ENCODE measurements around the gene TCEAL3. TPM values are rescaled to one million over a fixed set of nuclear protein-coding genes. Genes with fewer than 3 reads are reported as not detected.
"Not testable (repeated sequence)": the region's sequence is repeated elsewhere in the genome, so short reads cannot be mapped to it uniquely, and the experiment has no call there.

TCEAL3 gene
- polyA plus RNA-seq, 1 donor from 2014 or later: 42.5 TPM

DNA sequence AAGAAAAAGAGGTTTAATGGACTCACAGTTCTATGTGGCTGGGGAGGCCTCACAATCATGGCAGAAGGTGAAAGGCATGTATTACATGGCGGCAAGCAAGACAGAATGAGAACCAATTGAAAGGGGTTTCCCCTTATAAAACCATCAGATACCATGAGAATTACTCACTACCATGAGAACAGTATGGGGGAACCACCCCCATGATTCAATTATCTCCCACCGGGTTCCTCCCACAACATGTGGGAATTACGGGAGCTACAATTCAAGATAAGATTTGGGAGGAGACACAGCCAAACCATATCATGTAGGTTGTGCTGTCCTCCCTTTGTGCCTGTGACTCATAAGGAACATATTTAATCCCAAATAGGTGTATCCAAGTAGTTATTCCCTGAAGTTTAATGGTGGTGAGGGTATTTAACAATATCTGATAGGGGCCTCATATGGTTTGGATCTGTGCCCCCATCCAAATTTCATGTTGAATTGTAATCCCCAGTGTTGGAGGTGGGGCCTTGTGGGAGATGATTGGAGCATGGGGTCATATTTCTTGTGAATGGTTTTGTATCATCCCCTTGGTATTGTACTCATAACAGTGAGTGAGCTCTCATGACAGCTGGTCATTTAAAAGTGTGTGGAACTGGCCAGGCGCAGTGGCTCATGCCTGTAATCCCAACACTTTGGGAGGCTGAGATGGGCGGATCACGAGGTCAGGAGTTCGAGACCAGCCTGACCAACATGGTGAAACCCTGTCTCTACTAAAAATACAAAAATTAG, 47.7 kb downstream of the TCEAL3 start:
- not testable (repeated sequence) for H3K27ac ChIP-seq (ENCODE audit: low read length); H3K36me3 ChIP-seq (ENCODE audit: insufficient read depth, low read length); H3F3A ChIP-seq (ENCODE audit: insufficient read depth, low read length, poor library complexity, severe bottlenecking)

DNA sequence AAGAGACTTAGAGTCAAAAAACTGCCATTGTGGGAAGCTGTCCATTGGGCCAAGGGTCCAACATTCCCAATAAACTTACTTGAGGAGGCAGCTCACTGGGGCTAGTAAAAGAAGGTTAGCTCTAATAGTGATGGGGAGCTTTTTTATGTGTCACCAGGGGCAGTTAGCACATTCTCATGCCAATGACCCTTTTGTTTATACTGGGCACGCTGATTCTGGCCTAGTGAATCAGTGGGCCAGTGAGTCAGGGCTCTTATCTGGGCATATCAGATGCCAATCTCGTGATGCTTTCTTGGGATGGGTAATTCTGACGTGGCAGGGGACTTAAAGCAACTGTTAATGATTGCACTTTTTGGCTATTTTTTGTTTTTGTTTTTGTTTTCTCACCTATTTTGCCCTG, 48.9 kb downstream of the TCEAL3 start:
- Histone ChIP-seq H3K27me3 (ENCODE audit: insufficient read depth, low read depth, low read length) (no peaks in the 10 kb centered on the region), H2AFZ (ENCODE audit: low read depth, low read length) (no peak overlapping the region), H3K9me2 (ENCODE audit: insufficient read depth, low read length) (no peaks in the 10 kb centered on the region), H3K9me3 (ENCODE audit: low read length) (no peaks in the 10 kb centered on the region), H3K9ac (ENCODE audit: low read length) (no peak overlapping the region), H3K27ac (ENCODE audit: low read length) (no peak overlapping the region), H3K79me2 (replicated peaks; ENCODE audit: insufficient read depth, low read length) (no peaks in the 10 kb centered on the region), H3F3A (ENCODE audit: insufficient read depth, low read length, poor library complexity, severe bottlenecking) (no peaks in the 10 kb centered on the region), H3K4me2 (ENCODE audit: low read length) (no peak overlapping the region), H3K4me3 (ENCODE audit: low read length) (no peak overlapping the region), H3K36me3 (ENCODE audit: insufficient read depth, low read length) (no peaks in the 10 kb centered on the region), H4K20me1 (ENCODE audit: insufficient read depth) (no peaks in the 10 kb centered on the region)
- TF ChIP-seq TAF1 (IDR thresholded peaks at IDR 0.05; ENCODE audit: low read depth): no peak
- no peak for TF ChIP-seq SMC3 (conservative IDR thresholded peaks at IDR 0.05; ENCODE audit: poor library complexity)
- TF ChIP-seq RAD21 (conservative IDR thresholded peaks at IDR 0.05): no peak
- no peak for TF ChIP-seq EP300 (conservative IDR thresholded peaks at IDR 0.05; ENCODE audit: poor library complexity, severe bottlenecking)
- no peak for TF ChIP-seq EZH2 (IDR thresholded peaks at IDR 0.05; ENCODE audit: borderline replicate concordance, insufficient read depth, low read length, poor library complexity, severe bottlenecking)
- no peak for TF ChIP-seq POLR2AphosphoS5 (IDR thresholded peaks at IDR 0.05)
- TF ChIP-seq, protein P1, sequence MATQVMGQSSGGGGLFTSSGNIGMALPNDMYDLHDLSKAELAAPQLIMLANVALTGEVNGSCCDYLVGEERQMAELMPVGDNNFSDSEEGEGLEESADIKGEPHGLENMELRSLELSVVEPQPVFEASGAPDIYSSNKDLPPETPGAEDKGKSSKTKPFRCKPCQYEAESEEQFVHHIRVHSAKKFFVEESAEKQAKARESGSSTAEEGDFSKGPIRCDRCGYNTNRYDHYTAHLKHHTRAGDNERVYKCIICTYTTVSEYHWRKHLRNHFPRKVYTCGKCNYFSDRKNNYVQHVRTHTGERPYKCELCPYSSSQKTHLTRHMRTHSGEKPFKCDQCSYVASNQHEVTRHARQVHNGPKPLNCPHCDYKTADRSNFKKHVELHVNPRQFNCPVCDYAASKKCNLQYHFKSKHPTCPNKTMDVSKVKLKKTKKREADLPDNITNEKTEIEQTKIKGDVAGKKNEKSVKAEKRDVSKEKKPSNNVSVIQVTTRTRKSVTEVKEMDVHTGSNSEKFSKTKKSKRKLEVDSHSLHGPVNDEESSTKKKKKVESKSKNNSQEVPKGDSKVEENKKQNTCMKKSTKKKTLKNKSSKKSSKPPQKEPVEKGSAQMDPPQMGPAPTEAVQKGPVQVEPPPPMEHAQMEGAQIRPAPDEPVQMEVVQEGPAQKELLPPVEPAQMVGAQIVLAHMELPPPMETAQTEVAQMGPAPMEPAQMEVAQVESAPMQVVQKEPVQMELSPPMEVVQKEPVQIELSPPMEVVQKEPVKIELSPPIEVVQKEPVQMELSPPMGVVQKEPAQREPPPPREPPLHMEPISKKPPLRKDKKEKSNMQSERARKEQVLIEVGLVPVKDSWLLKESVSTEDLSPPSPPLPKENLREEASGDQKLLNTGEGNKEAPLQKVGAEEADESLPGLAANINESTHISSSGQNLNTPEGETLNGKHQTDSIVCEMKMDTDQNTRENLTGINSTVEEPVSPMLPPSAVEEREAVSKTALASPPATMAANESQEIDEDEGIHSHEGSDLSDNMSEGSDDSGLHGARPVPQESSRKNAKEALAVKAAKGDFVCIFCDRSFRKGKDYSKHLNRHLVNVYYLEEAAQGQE (IDR thresholded peaks at IDR 0.05; ENCODE audit: borderline replicate concordance): no peak
- TF ChIP-seq MXI1 (conservative IDR thresholded peaks at IDR 0.05; ENCODE audit: poor library complexity, severe bottlenecking): no peak
- TF ChIP-seq, protein P2, sequence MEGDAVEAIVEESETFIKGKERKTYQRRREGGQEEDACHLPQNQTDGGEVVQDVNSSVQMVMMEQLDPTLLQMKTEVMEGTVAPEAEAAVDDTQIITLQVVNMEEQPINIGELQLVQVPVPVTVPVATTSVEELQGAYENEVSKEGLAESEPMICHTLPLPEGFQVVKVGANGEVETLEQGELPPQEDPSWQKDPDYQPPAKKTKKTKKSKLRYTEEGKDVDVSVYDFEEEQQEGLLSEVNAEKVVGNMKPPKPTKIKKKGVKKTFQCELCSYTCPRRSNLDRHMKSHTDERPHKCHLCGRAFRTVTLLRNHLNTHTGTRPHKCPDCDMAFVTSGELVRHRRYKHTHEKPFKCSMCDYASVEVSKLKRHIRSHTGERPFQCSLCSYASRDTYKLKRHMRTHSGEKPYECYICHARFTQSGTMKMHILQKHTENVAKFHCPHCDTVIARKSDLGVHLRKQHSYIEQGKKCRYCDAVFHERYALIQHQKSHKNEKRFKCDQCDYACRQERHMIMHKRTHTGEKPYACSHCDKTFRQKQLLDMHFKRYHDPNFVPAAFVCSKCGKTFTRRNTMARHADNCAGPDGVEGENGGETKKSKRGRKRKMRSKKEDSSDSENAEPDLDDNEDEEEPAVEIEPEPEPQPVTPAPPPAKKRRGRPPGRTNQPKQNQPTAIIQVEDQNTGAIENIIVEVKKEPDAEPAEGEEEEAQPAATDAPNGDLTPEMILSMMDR (IDR thresholded peaks at IDR 0.05; ENCODE audit: poor library complexity, severe bottlenecking): no peak

More for the DNA sequence above, 47.7 kb downstream of the TCEAL3 start:
- not testable (repeated sequence) for H3K9me2 ChIP-seq (ENCODE audit: insufficient read depth, low read length); H3K79me2 ChIP-seq (replicated peaks; ENCODE audit: insufficient read depth, low read length); H3K9me3 ChIP-seq (ENCODE audit: low read length); H2AFZ ChIP-seq (ENCODE audit: low read depth, low read length); H3K9ac ChIP-seq (ENCODE audit: low read length); H3K27me3 ChIP-seq (ENCODE audit: insufficient read depth, low read depth, low read length); H3K4me2 ChIP-seq (ENCODE audit: low read length); H3K4me3 ChIP-seq (ENCODE audit: low read length); H4K20me1 ChIP-seq (ENCODE audit: insufficient read depth)

DNA sequence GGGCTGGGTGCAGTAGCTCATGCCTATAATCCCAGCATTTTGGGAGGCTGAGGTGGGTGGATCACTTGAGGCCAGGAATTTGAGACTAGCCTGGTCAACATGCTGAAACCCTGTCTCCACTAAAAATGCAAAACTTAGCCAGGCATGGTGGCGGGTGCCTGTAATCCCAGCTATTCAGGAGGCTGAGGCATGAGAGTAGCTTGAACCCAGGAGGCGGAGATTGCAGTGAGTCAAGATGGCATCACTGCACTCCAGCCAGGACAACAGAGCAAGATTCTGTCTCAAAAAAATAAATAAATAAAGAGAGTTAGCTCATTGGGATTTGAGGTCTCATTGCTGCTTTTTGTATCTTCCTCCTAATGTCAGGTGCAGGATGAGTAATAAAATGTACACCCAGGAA, 49.3 kb downstream of the TCEAL3 start:
- H3F3A ChIP-seq (ENCODE audit: insufficient read depth, low read length, poor library complexity, severe bottlenecking); H3K9ac ChIP-seq (ENCODE audit: low read length); H3K9me3 ChIP-seq (ENCODE audit: low read length); H3K4me3 ChIP-seq (ENCODE audit: low read length); H3K9me2 ChIP-seq (ENCODE audit: insufficient read depth, low read length); H3K27ac ChIP-seq (ENCODE audit: low read length); H3K36me3 ChIP-seq (ENCODE audit: insufficient read depth, low read length); H3K79me2 ChIP-seq (replicated peaks; ENCODE audit: insufficient read depth, low read length); H4K20me1 ChIP-seq (ENCODE audit: insufficient read depth); H3K27me3 ChIP-seq (ENCODE audit: insufficient read depth, low read depth, low read length); H2AFZ ChIP-seq (ENCODE audit: low read depth, low read length); H3K4me2 ChIP-seq (ENCODE audit: low read length): not testable (repeated sequence)
